Measurements from ENCODE around the gene MRPL34.
"Not testable (repeated sequence)": the region's sequence is repeated elsewhere in the genome, so short reads cannot be mapped to it uniquely, and the experiment has no call there.

The MRPL34 gene

DNA sequence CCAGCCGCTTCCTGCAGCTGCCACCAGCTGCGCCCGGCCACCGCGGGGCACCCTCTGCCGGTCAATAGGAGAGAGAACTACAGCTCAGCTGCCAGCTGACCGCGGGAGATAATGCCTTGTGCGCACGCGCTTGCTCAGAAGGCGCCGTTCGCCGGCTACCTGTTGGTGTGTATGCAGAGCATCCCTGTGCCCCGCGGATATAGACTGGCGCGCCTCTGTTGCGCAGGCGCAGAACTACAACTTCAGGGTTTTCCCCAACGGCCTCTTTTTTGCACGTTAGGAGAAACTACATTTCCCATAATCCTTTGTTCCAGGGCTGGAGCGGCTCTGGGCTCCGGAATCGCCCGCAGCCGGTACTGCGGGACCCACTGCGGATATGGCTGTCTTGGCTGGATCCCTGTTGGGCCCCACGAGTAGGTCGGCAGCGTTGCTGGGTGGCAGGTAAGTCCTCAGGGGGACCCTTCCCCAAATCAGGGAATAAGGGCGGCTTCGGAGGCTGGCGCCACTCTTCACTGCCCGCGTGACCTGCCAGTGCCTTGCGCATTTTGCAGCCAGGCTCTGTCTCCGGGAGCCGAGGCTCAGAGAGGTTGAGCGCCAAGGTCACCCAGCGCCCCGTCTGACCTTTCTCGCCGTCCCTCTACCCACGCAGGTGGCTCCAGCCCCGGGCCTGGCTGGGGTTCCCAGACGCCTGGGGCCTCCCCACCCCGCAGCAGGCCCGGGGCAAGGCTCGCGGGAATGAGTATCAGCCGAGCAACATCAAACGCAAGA lies at the start of gene MRPL34:
Gene MRPL34 (plus strand): TSS at position 356 of the 768 bp plus-strand sequence. CDS start 21 bp downstream, at position 377.
- peak; percentile 91 for DNase-seq (ENCODE audit: low read depth)

DNA sequence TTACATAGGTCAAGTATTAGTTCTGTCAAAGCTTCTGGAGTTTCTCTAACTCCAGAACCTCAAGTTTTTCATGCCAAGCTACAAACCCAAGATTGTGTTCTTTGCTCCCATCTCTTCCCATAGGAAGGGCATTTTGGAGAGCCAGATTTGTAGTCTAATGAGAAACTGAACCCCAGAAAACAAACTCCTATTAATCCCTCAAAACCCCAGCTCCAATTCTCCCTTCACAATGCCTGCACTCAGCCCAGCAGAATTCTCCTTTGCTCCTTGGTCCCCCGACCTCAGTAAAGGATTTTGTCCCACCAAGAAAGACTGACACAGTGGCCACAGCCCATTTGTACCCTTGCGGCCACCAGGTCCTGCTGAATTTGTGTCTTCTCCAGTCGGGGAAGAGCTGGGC lies 49.5 kb upstream of the MRPL34 start:
- DNase-seq (ENCODE audit: low read depth), result no peak

DNA sequence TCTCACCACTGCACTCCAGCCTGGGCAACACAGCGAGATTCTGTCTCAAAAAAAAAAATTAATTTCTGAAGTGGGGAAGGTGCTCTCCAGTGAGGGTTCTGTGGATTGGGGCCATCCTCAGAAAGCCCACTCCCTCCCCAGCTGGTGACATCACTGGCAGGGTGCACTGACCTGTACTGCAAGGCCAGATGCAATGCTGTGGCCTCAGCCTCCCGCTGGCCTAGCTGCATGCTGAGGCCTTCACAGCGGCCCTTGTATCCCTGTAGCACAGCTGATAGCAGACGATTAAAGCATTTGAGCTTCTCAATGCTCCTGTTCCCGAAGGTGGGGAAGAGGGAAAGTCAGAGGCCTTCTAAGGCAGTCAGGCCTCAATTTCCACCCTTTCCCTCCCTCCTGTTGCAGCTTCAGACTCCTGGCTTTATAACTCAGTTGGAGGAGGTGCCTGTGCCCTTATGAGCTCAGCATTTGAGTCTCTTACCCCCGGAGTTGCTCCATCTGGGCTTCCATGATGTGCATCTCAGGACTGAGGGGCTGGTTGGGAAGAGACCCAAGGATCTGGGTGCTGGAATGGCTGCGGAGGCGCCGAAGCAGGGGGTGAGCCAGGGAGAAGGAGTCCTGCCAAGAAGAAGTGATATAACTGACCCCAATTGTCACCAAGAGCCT lies 46.4 kb upstream of the MRPL34 start:
- no peak for DNase-seq (ENCODE audit: low read depth)

DNA sequence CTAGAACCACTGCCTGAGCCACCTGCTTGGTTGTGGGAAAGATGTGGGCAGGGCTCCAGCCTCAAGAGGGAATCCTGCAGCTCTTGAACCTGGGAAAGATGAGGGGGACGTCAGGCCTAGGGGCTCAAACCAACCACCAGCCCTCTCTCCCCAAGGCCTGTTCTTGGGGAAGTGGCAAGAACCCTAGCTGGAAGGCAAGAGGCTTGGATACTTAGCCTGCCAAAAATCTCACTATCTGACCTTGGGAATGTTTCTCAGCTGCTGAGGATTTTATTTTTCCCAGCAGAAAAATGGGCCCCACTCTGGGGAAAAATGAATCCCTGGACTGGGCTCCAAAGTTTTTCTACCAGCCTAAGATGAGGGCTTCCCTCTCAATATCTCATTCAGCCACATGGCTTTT lies 45.7 kb upstream of the MRPL34 start:
- DNase-seq (ENCODE audit: low read depth), result no peak

DNA sequence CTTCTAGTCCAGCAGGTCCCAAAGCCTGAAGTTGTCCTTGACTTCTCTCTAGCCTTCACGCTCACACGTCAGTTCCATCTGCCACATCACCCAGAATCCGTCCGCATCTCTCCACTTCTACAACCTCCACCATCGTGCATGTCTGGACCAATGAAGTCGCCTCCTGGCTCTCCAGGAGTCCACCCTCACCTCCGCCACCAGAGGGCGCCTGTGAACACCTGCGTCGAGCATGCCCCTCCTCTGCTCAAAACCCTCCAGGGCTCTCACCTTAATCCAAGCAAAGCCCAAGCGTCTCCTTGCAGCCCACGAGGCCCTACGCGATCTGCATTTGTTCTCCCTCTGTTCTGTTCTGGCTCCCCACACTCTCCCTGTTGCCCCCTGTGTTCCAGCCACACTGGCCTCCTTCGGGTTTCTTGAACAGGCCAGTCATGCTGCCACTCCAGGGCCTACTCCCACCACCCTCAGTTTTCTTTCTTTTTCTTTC lies 44.8 kb upstream of the MRPL34 start:
- DNase-seq (ENCODE audit: low read depth), result peak; percentile 81

DNA sequence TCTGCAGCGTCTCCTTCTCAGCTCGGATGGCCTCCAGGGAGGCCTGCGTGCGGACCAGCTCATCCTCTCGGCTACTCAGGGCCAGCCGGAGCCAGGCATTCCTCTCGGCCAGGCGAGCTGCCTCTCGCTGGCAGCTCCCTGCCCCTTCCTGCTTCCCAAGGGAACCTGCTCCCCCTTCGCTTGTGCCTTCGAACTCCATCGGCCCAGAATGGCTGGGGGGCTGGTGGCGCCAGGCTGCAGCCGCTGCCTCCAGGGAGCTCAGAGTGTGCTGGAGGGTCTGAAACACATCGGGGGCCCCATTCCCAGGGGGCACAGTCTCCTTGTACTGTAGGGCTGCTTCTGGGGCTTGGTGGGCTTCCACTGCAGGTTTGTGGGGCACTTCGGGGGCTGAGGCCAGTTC lies 43.1 kb upstream of the MRPL34 start:
- DNase-seq (ENCODE audit: low read depth), result no peak

DNA sequence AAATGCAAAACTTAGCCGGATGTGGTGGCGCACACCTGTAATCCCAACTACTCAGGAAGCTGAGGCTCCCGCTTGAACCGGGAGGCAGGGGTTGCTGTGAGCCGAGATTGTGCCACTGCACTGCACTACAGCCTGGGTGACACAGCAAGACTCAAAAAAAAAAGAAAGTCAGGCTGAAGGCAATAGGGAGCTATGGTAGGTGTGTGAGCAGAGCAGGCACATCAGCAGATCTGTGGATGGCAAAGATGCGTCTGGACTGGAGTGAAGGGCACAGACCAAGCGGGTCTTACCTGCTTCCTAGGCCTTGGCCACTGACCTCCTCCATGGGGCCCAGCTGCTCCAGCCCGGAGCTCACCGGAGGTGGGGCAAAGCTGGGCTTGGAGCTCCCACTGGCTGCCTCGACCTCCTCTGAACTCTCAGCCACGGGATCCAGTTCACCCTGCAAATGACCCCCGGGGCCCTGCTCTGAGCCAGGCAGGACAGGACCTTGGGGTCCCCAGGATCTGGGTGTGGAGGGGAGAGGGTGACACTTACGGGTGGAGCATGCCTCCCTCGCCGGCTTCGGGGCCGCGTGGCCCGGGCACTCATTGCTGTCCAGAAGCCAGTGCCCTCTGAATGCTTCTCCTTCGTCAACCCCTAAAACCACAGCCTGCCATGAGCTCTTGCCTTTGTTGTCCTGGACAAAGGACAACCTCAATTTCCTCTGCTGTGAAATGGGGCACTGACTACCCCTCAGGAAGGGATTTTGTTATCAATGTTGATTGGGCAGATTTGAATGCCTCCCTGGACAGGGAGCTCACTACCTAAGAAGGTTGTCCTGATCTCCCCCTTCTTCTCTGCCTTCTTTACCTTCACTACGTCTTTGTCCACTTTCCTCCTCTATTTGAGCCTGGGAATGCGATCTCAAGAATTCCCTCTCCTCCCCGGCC lies 41.7 kb upstream of the MRPL34 start:
- DNase-seq (ENCODE audit: low read depth), result no peak

DNA sequence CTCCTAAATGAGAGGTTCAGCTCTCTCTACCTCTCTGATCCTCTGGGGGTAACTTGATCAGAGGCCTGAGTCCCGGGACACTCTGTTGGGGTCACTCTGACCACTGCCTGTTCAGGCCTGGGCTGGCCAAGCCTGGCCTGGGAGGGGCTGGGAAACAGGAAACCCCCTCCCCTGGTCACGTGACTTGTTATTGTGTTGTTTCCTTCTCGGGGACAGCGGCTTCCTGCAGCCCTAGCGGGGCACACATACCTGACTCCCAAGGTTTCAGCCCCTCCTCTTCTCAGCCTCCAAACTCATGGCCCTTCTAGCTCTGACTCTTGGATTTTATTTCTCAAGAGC lies 41.1 kb upstream of the MRPL34 start, which contains the start of gene USHBP1:
Gene USHBP1 (minus strand): TSS at position 105 of the 339 bp plus-strand sequence. CDS start 446 bp downstream, outside the sequence.
- DNase-seq (ENCODE audit: low read depth), result no peak

DNA sequence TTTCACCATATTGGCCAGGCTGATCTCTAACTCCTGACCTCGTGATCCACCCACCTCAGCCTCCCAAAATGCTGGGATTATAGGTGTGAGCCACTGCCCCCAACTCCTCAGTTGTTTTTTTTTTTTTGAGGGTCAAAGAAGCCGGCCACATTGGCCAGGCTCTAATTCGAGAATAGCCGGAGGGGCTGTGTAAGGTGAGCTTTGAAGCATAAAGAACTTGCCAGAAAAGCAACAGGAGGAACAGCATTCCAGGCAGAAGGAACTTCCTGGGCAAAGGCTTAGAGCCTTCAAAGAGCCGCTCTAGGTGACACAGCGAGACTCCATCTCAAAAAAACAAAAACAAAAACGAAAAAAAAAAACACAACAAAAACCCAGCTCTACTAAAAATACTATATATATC lies 39.6 kb upstream of the MRPL34 start:
- no peak for DNase-seq (ENCODE audit: low read depth)

DNA sequence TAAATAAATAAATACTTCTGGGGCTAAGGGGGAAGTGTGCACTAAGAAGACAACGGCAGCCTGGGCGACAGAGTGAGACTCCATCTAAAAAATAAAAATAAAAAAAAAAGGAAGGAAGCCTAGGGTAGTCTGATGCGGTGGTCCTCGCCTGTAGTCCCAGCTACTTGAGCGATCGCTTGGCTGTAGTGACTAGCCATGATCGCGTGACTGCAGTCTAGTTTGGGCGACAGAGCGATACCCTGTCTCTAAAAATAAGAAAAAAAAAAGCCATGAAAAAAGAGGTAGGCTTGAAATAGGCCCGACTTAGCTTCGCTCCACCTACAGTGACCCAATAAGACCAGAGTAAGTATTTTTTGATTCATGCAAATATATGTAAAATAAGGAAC lies 39.1 kb upstream of the MRPL34 start:
- no peak for DNase-seq (ENCODE audit: low read depth)

DNA sequence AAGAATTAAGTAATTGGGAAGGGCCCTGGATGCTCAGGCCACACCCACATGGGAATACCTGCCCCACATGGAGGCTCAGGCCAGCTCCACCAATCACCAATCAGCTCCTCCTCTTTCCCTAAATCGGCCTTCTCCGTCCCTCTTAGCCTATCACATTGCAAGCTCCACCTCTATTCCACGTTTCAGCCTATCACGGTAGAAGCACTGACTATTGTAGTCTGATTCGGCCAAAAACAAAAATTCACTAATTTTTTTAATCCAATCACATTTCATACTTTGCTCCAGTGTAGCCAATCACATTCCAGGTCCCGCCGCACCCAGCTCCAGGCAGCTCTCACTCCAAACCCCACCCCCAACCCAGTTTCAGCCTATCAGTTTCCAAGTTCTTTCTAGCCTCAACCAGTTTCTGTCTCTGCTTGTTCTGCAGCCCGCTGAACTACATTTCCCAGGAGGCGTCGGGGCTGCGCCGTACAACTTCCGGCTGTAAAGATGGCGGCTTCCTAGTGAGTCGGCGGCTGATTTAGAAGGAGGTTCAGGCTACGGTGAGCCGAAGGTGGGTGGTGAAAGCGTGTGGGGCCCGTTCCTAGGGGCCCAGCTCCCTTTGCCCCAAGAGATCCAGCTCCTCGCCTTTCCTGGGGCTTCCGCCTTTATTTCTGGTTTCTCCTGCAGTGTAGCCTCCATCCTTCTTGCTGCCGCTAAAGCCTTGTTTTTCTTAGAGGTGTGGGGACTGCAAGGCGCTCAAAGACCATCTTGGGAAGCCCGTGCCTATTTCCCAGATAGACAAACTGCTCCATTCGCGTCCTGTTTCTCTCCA lies 38.5 kb upstream of the MRPL34 start, which contains the start of gene BABAM1:
Gene BABAM1 (plus strand): TSS at position 469 of the 814 bp plus-strand sequence. CDS start 1,364 bp downstream, outside the sequence.
- DNase-seq (ENCODE audit: low read depth), result peak; percentile 87

DNA sequence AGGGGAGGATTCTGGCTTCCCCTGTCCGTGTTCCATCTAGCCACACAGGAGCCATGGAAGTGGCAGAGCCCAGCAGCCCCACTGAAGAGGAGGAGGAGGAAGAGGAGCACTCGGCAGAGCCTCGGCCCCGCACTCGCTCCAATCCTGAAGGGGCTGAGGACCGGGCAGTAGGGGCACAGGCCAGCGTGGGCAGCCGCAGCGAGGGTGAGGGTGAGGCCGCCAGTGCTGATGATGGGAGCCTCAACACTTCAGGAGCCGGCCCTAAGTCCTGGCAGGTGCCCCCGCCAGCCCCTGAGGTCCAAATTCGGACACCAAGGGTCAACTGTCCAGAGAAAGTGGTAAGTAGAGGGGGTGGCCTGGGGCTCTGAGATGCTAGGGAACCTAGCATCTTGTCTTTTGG lies 36.9 kb upstream of the MRPL34 start:
- no peak for DNase-seq (ENCODE audit: low read depth)

DNA sequence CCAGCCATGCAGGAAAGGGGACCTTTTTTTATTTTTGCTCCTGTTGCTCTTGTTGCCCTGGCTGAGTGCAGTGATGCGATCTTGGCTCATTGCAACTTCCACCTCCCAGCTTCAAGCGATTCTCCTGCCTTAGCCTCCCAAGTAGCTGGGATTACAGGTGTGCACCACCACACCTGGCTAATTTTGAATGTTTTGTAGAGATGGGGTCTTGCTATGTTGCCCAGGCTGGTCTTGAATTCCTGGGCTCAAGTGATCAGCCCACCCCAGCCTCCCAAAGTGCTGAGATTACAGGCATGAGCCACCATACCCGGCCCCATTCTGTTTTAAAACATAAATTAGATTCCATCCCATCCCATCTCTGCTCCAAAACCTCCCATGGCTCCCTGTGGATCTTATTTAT lies 30.8 kb upstream of the MRPL34 start:
- not testable (repeated sequence) for DNase-seq (ENCODE audit: low read depth)

DNA sequence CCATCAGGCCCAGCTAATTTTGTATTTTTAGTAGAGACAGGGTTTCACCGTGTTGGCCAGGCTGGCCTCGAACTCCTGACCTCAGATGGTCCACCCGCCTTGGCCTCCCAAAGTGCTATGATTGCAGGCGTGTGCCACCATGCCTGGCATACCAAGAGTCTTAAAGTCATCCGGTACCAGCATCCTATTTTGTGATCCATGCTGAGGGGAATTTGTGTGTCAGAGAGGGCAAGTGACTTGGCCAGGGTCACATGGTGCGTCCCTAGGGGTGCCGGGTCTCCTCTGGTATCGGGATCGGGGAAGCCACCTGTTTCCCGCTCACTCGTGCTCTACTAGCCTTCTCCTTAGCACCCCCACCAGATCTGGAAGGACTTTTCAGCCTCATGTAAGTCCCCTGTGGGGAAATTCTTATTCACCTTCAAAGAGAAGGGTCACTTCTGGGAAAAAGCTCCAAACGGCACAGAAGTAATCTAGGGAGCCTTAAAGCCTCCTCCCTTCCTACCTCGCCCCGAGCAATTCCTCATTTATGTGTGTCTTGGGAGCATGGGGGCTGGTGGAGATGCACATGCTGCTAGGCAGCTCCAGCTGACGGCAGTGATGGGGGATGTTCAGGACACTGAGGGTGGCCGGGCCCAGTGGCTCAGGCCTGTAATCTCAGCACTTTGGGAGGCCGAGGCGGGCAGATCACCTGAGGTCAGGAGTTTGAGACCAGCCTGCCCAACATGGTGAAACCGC lies 30.1 kb upstream of the MRPL34 start:
- no peak for DNase-seq (ENCODE audit: low read depth)

DNA sequence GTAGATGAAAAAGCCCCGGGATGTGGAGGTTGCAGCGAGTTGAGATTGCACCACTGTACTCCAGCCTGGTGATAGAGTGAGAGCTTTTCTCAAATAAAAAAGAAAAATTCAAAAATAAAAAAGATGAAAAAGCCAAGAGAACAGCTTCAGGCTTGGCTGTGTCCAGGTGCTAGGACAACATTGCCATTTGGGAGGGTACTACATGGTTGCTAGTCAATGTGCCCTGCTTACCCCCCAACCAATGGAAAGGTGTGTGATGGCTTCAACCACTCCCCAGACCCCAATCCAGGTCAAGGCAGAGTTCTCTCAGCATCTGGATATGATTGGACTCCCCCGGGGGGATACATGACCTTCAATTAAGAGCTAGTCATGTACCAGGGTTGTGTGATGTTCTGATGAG lies 26.2 kb upstream of the MRPL34 start:
- DNase-seq (ENCODE audit: low read depth), result no peak

DNA sequence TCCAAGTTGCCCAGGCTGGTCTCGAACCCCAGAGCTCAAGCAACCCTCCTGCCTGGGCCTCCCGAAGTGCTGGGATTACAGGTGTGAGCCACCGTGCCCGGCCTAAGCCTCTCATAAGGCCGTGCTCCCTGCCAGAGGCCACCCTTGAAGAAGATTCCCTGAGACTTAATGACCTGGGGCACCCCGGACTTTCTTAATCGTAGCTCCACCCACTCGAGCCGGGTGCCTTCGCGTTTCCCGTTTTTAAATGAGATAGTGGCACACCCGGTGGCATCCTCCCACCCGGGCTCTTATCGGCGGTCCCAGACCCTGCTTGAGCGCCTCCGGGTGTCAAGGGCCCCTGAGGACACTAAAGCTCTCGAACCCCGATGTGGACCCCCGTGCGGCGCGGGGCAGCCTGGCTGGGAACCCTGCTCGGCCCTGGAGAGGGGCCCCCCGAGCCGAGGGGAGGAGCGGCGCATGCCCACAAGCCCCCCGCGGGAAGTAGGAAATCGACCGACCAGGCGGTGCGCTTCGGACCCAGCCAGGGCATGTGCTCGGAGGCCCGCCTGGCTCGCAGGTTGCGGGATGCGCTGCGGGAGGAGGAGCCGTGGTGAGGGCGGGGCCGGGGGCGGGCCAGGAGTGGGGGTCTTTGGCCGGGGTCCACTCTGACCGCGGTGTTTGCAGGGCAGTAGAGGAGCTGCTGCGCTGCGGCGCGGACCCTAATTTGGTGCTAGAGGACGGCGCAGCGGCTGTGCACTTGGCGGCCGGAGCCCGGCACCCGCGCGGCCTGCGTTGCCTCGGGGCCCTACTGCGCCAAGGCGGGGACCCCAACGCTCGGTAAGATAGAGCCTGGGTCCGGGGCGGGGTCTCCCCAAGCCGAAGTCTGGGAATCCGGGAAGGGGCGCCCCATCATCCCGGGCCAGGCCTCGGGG lies 24.0 kb upstream of the MRPL34 start, which contains the start of gene ANKLE1:
Gene ANKLE1 (plus strand): TSS at position 511 of the 914 bp plus-strand sequence. CDS start 20 bp downstream, at position 531.
- DNase-seq (ENCODE audit: low read depth), result no peak

DNA sequence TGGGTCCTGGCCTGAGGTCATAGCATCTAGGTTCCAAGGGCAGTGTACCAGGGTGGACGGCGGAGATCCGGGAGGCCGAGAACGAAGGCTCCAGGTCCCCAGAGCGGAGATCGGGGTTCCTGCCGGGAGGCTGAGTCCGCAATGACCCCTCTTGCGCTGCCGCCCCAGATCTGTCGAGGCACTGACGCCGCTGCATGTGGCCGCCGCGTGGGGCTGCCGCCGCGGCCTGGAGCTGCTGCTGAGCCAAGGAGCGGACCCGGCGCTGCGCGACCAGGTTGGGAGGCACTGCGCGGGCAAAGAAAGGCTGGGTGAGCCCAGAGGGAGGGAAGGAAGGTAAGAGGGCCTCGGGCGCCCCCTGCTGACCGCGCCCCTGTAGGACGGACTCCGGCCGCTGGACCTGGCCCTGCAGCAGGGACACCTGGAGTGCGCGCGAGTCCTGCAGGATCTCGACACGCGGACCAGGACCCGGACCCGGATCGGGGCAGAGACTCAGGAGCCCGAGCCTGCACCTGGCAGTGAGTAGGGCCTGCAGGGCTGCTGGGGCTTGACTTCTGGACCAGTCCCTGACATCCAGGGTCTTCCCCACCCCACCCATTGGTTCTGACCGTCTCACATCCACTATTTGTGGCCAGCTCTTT lies 23.1 kb upstream of the MRPL34 start:
- peak; percentile 64 for DNase-seq (ENCODE audit: low read depth)

DNA sequence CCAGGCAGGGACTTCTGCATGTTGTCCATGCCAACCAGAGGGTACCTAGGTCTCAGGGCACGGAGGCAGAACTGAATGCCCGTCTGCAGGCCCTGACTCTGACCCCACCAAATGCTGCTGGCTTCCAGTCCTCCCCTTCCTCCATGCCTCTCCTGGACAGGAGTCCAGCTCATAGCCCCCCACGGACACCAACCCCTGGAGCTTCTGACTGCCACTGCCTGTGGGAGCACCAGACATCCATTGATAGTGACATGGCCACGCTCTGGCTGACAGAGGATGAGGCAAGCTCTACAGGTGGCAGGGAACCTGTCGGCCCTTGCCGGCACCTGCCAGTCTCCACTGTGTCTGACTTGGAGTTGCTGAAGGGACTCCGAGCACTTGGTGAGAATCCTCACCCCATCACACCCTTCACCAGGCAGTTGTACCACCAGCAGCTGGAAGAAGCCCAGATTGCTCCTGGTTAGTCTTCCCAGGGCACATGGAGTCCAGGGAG lies 22.1 kb upstream of the MRPL34 start:
- DNase-seq (ENCODE audit: low read depth), result no peak
